ENCODE results near the gene MANBA.

The MANBA gene

DNA sequence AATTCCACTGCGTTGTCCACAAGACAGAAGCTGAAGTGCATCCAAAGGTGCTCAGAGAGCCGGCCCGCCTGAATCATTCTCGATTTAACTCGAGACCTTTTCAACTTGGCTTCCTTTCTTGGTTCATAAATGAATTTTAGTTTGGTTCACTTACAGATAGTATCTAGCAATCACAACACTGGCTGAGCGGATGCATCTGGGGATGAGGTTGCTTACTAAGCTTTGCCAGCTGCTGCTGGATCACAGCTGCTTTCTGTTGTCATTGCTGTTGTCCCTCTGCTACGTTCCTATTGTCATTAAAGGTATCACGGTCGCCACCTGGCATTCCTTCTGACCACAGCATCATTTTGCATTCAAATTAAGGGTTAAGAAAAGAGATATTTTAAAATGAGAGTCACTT is 144.1 kb downstream of the MANBA start:
- no peak for DNase-seq

DNA sequence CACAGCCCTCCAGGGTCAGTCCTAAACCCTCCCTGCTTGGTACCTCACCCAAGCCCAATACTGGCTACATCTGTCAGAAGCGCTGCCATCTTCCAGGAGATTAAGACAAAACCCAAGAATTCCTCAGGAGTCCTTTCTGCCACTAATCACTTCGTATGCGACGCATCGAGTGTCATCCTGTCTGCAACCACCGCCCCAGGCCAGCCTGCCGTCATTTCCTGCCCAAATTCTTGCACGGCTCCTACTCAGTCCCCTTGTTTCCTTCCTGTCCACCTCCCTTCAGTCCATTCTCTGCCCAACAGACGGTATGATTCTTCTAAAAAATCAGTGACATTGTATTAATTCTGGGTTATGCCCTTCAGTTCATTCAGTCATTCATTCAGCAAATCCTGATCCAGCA is 146.0 kb downstream of the MANBA start:
- DNase-seq = no peak

DNA sequence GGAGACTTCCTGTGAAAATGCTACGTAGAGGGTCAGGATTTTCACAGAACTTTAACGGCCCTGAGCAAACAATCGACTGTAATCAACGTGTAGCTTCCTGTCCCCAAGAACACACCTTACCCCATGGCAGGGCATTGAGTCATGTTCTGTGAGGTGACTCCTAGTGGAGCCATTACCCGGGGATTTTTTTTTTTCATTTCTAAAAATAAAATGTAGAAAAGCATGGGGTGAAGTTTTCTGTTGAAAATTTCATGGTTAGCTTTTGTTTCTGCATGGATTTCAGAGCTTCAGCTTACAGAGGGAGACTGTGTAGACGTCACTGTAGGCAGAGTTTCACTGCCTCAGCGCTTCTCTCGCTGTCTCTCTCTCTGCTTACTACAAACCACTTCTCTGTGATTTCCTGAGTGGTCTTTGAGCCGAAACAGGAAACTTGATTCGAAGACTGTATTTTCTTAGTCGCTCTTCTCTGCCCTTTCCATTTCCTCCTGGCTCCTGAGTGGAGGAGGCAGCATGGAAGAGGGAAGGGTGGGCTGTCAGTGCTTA is 147.9 kb downstream of the MANBA start:
- DNase-seq = no peak

DNA sequence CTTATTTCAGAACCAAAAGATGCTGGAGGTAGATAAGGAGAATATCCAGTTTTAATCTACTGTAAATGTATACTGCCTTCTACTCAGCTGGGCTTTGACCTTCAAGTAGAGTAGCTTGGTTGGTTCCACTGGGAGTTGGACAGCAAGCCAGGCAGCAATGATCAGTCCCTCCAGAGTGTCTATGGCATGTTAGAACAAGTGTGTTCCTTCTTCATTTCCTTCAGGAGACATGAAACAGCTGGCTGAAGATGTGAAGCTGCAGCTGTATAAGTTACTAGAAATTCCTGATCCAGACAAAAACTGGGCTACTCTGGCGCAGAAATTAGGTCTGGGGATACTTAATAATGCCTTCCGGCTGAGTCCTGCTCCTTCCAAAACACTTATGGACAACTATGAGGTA is 148.6 kb downstream of the MANBA start:
- DNase-seq = no peak

DNA sequence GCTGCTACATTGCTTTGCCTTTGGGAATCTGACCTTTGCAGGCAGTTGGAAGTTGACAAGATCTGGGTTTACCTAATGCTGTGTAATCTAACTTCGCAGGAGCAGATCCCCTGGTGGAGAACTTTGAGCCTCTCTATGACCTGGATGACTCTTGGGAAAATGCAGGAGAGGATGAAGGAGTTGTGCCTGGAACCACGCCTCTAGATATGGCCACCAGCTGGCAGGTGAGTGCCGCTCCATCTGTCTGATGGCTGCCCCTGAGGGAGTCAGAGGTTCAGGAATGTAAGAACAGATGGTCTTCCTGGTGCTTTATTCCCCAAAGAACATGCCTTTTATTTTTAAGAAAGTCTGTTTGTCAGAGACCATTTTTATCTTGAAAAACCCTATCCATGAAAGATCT is 150.3 kb downstream of the MANBA start:
- DNase-seq = no peak

DNA sequence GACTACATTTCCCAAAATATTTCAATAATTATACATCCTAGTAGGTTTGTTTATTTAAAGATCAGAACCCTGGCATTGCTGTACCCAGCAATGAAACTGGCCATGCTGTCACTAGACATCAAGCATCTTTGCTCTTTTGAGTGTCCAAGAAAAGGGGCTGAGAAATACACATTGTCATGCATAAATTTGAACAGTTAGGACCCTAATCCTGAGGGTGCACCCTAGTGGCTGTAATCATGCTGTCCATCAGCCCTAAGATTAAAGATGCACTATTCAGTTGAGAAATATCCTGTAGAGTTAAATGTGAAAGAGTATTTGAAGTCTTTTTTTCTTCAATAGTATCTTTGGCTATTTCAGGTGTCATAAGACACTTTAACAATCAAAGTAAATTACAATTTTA is 150.8 kb downstream of the MANBA start:
- no peak for DNase-seq

DNA sequence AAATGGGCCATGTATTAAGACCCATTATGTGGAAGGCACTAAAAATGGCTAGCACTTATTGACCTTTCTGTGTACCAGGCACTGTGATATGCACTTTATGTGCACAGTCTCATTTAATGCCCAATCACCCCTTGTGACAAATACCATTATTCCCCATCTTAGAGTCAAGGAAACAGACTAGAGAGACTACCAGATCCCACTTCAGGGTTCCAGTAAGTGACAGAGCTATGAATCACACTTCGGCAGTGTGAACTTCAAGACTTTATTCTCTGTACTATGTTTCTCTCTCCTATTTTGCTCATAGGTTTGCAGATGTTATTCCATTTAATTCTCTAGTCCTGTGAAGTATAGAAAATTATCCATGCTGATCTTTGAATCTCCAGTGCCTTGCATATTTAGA is 152.6 kb downstream of the MANBA start:
- DNase-seq = no peak

DNA sequence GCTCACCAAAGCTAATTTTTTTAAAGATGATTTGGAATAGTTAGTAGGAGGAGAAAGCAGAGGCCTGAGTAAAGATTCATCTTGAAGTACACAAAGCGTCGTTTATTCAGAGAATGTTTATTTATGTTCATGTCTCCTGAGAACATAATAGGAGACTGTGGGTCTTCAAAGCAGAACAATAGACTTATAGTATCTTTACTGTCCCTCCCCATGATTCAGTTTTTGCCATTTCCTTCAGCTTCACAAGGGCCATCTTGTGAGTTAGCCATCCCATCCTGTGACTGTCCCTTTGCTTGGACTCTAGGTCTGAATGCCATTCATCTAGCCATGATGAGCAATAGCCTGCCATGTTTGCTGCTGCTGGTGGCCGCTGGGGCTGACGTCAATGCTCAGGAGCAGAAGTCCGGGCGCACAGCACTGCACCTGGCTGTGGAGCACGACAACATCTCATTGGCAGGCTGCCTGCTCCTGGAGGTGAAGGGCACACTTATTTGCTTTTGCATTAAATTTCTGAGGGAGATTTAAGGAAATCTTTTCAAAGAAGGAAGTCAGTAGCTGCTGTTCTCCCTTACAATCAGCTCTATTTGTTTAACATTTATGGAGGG is 153.8 kb downstream of the MANBA start:
- no peak for DNase-seq

DNA sequence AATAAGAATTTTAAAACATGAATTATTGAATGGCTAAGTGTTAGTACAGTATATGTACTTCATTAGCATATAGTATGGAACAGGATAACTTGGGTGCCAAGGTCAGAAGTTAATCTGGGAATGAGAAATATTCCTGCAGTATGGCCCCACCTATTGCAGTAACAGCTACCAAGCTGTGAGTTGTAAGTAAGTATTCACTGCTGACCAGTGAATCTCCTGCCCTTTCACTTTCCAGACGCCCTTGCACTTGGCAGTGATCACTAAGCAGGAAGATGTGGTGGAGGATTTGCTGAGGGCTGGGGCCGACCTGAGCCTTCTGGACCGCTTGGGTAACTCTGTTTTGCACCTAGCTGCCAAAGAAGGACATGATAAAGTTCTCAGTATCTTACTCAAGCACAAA is 154.5 kb downstream of the MANBA start:
- DNase-seq = no peak

DNA sequence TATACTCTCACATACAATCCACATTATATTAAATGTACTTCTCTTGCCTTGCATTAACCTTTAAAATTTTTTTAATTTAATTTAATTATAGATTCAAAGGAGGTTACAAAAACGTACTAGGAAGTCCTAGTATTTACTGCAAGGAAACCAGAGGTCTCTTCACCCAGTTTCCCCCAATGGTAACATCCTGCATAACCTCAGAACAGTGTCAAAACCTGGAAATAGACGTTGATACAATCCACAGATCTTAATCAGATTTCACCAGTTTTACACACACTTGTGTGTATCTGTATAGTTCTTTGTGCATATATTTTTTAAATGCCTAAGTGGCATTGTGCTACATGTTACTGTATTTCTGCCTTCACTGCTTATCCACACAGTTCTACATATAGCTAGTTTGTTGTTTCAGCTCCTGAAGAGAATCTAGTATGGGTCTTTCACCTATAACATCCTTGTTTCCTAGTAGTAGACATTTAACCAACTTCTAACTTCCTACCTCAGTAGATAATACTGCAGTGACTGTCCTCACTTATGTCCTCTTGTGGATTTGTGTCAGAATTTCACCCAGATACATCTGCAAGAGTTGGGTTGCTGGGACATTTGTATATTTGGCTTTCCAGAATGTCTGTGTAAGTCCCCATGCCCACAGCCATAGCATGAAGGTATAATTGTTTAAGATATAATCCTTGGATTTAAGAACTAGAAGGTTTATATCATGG is 156.4 kb downstream of the MANBA start:
- DNase-seq = no peak

DNA sequence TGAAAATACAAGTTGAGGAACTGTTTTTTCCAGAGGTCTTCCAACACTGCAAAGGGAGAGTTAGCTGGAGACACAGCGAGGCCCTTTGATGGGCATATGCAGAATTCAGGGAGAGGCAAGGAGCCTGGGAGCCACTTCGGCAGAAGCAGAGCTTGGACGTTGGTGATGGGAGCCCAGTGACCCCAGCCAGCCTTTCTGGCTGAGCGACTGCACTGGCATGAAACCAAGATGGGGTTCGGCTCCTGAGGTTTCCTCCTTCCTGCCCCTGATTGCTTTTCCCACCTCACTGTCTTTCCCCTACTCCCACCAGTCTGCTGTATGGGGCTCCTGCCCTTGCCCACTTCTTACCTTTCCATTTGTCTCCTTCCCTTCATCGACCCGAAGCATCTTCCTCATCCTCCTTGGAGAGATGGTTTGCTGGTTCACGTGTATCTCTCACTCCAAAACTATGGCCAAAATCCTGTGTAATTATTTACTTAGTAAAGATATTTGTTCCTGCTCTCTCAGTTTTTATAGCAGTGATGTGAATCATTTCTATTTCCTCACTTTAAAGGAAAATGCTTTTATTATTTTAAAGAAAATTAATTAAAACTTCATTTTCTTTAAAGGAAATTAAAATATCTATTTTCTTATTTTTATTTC is 159.1 kb downstream of the MANBA start:
- DNase-seq = no peak

DNA sequence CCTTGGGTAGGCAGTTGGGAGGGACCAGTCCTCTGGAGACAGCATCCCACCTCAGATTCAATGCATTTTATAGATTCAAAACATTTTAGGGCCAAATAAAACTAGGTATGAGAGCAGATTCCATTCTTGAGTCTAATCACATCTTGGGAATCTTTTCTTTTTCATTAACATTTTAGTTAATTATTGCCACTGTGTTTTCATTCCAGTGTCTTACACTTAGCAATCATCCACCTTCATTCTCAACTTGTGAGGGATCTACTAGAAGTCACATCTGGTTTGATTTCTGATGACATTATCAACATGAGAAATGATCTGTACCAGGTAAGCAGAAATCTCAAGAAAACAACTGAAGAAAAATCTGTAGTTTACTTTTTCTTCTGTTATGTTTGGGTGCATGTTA is 160.1 kb downstream of the MANBA start:
- DNase-seq = no peak

DNA sequence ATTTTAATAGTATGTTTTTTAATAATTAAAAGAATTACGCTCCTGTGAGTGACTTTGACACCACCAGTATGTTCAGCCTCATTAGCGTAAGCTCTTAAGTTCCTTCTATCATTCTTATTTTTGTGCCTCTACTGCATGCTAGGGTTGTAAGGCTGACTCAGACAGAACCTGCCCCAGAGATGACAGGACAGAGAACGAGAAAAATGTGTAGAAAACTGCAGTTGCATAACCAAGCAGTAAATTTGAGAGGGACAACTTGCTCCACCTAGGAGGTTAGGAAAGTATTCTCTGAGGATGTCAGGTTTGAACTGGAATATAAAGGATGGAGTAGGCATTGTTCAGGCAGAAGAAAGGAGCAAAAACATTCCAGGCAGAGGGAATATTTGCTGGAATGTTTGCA is 160.9 kb downstream of the MANBA start:
- no peak for DNase-seq

DNA sequence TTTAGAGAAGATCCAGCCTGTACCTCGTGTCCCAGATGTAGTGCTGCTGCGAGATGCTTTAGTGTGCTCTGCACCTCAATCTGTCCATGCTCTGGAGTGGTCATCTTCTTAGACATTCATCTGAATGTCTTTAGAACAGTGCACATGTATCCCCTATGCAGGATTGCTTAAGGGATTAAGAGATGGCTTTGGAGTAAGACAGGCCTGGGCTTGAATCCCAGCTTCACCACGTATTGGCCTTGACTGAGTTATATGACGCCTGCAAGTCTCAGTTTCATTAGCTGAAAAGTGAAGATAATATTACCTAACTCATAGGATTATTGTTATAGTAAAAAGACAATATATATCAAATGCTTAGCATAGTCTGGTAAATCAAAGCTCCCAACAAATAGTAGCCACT is 161.3 kb downstream of the MANBA start:
- no peak for DNase-seq

DNA sequence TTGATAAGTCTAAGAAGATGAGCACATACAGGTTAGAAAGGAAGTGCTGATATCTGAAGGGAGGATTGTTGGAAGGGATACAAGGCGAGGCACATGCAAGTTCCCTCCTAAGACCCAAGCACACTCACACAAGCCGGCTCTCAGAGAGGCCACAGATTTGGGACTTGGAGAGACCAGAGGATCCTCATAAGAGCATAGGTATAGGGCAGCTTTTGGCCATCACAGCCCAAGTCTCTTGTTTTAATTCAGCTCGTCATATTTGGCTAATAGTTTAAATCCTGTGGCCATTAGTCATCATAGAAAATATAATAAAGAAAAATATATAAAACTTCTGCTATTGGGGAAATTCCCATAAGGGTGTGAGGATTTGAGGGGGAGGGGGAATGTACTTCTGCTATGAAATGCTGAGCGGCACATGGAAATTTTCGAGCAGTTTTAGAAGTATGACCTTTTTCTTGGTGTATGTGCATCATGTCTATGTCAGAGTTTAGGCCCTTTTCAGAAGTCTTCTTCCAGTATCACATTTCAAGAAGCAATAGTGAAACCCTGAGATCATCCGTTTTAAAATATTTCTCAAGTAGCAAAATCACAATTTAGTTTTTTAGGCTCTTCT is 161.9 kb downstream of the MANBA start:
- DNase-seq = no peak

DNA sequence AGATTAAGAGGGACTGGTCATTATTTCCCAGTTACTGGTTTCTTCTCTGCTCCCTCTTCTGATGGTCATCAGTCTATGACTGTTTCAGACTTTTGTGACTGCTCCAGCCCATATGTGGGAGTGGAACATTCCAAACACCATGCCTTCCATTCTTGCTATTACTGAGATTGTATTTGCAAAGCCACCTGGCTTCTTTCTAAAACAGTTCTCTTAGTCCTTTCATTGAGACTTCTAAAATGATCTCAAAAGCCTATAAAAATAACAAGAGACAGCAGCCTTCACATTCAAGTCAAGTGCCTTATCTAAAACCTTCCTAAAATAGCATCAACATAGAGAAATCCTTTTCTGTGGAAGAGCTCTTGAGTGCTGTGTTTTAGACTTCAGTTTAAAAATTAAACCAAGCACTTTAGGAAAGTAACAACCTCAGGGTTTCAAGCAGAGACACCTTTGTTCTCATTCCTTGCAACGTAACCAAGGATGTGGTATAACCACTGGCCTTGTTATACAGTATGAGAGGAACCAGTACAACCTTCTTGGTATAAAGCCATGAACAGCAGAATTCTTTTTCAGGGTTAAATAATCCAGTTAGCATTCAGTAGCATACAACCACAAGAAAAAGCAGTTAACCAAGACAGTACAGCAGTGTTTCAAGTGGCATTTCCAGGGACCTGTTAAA is 162.5 kb downstream of the MANBA start:
- DNase-seq = no peak

DNA sequence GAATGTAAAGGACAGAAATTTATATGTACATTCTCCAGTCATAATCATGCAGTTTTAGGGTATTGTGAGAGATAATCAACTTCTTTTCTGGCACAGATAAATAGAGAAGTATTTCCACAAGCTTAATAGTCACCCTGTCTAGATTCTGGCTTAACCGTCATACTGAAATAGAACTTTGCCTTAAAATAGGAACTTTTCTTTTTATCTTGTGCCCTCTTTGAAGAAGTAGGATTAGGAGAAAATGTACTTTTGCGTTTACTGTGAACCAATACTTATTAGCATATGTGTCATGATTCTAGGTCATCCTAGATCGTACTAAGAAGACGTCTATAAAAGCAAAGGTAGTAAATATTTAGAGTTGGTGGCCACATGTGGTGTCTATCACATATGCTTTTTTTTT is 164.2 kb downstream of the MANBA start:
- DNase-seq = no peak

DNA sequence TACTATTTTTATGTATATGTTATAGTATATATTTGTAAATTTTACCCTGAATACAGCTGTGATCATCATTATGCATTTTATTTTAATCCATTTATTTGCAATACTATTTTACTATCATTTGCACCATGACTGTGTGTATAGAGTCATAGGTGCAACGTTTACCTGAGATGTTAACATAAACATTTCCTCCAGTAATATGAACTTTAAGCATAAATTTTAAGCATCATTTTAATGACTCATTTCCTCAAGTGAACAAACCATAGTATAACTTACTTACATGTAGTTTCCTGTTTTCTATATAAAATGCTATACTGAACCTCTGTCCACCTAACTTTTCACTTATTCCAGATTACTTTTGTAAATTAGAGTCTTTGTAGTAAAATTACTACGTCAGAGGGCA is 166.8 kb downstream of the MANBA start:
- DNase-seq = no peak

DNA sequence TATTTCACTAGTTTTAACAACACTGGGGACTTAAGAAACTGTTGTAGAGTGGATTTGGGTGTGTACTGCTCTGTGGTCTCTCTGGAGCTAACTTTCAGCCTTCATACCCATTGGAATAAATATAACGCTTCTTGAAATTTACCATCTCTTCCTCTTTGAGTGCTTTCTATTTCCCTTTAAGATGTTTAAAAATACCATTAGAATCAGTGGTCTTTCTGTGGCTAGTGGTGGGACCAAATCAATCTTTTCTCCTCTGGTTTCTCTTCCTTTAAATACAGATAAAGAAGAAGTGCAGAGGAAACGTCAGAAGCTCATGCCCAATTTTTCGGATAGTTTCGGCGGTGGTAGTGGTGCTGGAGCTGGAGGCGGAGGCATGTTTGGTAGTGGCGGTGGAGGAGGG is 167.6 kb downstream of the MANBA start:
- no peak for DNase-seq

DNA sequence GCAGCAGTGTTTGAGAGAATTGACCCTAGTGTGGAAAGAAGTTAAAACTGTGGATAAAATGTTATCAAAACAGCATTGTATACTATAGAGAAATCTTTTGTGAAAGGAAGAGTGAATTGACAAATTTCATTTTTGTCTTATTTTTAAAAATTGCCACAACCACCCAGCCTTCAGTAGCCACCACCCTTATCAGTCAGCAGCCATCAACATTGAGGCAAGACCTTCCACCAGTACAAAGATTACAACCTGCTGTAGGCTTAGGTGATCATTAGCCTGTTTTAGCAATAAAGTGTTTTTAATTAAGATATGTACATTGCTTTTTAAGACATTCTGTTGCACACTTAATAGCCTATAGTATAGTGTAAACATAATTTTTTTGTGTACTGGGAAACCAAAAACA is 168.5 kb downstream of the MANBA start:
- DNase-seq = no peak

DNA sequence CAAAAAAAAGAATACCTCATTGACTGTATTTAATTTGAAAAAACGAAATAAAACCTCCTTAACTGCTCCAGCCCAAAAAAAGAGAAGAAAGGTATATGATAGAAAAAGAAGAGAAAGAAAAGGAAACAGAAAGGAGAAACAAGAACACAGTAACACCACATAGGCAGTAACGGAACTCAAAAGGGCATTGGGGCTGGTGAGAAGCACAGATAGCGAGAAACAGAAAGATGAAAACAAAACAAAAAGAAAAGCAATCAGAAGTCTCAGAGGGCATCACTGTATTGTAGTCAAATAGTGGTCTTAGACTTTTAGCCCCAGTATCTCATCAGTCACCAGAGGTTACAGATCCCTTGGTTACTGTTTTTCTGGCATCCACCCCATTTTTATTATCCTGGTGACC is 171.0 kb downstream of the MANBA start:
- no peak for DNase-seq

DNA sequence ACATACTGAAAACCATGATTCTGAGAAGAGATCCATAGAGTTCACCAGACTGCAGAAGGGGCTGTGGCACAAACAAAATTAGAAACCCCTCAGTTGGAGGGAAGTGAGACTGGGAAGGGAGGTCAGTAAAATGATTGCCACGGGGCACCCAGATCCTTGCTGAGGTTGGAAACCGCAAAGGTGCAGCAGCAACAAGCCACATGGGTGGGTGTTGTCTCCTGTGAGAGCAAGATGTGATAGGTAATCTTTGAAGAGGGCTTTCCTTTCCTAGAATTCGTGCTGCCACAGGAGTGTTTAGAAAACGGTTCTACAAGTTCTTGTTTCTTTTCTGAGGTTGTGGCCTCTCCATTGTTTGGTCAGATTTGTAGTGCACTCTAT is 174.1 kb downstream of the MANBA start:
- no peak for DNase-seq

DNA sequence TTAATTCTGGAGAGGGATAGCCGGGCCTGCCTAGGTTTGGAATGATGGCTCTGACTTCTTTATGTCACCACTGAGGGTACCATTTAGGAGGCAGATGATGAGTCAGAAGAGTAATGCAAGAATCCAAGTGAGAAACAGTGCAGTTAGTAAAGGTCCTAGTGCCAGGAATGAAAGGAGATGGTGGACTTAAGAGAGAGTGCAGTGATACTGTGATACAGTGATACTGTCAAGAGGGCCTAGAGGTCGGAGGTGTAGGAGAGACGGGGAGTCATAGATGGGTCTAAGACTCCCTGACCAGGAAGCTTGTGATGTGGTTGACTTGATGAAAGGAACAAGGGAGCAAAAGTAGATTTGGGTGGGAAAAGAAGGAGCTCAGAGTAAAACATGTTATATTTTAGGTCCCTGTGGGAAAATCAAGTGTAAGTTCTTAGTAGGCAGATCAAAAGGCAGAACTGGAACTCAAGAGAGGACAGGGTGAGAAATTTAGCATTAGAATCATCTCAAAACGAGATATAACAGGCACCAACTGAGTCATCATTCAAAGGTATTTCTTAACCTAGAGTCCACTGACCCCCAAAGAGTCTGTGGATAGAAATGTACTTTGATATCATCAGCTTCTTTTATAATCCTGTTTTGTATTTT is 174.6 kb downstream of the MANBA start:
- no peak for DNase-seq
